ENCODE results near the gene SLC22A23.

Gene SLC22A23

GRCh38 chr6:3456898-3457709, at the start of gene SLC22A23:
Gene SLC22A23 (minus strand): TSS chr6:3457050. CDS start chr6:3456559, 491 bp downstream.
- DNase-seq = no peak

- DNase-seq = no peak
These were observed 49.4 kb upstream of the SLC22A23 start for GRCh38 chr6:3506200-3506599.

- no peak for DNase-seq
These were observed 48.3 kb upstream of the SLC22A23 start for GRCh38 chr6:3504938-3505805.

GRCh38 chr6:3504354-3504753, 47.5 kb upstream of the SLC22A23 start:
- DNase-seq = no peak

GRCh38 chr6:3501826-3502500, 45.1 kb upstream of the SLC22A23 start:
- no peak for DNase-seq

- no peak for DNase-seq
These were observed 43.6 kb upstream of the SLC22A23 start for GRCh38 chr6:3500262-3501014.

- no peak for DNase-seq
These were observed 42.8 kb upstream of the SLC22A23 start for GRCh38 chr6:3499603-3500002.

- DNase-seq = no peak
These were observed 39.5 kb upstream of the SLC22A23 start for GRCh38 chr6:3496395-3496794.

GRCh38 chr6:3494391-3495100, 37.7 kb upstream of the SLC22A23 start:
- no peak for DNase-seq

GRCh38 chr6:3490625-3490980, 33.8 kb upstream of the SLC22A23 start:
- no peak for DNase-seq

GRCh38 chr6:3489961-3490624, 33.2 kb upstream of the SLC22A23 start:
- DNase-seq = no peak

GRCh38 chr6:3489027-3489757, 32.3 kb upstream of the SLC22A23 start:
- no peak for DNase-seq

- DNase-seq = no peak
These were observed 28.1 kb upstream of the SLC22A23 start for GRCh38 chr6:3484946-3485345.

- no peak for DNase-seq
These were observed 27.3 kb upstream of the SLC22A23 start for GRCh38 chr6:3484192-3484591.

- DNase-seq = no peak
These were observed 26.8 kb upstream of the SLC22A23 start for GRCh38 chr6:3483675-3484074.

- DNase-seq = no peak
These were observed 26.0 kb upstream of the SLC22A23 start for GRCh38 chr6:3482869-3483268.

- DNase-seq = no peak
These were observed 24.8 kb upstream of the SLC22A23 start for GRCh38 chr6:3481640-3482039.

GRCh38 chr6:3480009-3480408, 23.2 kb upstream of the SLC22A23 start:
- no peak for DNase-seq

GRCh38 chr6:3473773-3474172, 16.9 kb upstream of the SLC22A23 start:
- no peak for DNase-seq

GRCh38 chr6:3471711-3472110, 14.9 kb upstream of the SLC22A23 start:
- DNase-seq = peak; percentile 13

- no peak for DNase-seq
These were observed 14.4 kb upstream of the SLC22A23 start for GRCh38 chr6:3471286-3471685.

Measured in NCI-H2081 treated with DMSO at 0.1 percent for 48 hours (cell line).